Panc1 (cell line): ENCODE results near the gene HLCS. TPM values are rescaled to one million over a fixed set of nuclear protein-coding genes. Genes with fewer than 3 reads are reported as not detected.

Experiments used
- ATAC-seq: fragments of 200-7000 bp; cut with Tn5 transposase; 2 replicates; pipeline ENCODE4 v1.9.1; 2020; ENCODE audit warnings: mild to moderate bottlenecking, moderate library complexity
- BruUV-seq: library from RNA; stranded (reverse); fragments of 400-500 nt; replicated peaks from 2 replicates; lab custom pipeline; 2021; lab: Mats Ljungman, UMichigan
- CTCF ChIA-PET: fragments of 300-600 bp; sonication (Branson Sonifier 250); formaldehyde crosslinking; loops from one replicate; lab custom pipeline; 2022; ENCODE audit warnings: antibody characterized with exemption; lab: Charles Lee
- POLR2A ChIA-PET: fragments of 300-600 bp; sonication (Branson Sonifier 250); formaldehyde crosslinking; loops from one replicate; lab custom pipeline; 2022; ENCODE audit warnings: antibody characterized with exemption; lab: Charles Lee
- DNase-seq: peaks from one replicate; pipeline ENCODE4 v3.0.0-alpha.2; 2010; ENCODE audit warnings: low read depth, low spot score
- H3K27ac ChIP-seq: 2 replicates; pipeline ENCODE4 v1.5.1; 2011; ENCODE audit warnings: mild to moderate bottlenecking, low read length, inconsistent platforms
- H3K27me3 ChIP-seq: fragments of 200-500 bp; sonication (Bioruptor generic); 2 replicates; pipeline ENCODE4 v1.6.0; 2014; ENCODE audit warnings: low read length, inconsistent platforms; ENCODE audit not compliant: control insufficient read depth, insufficient read depth
- H3K36me3 ChIP-seq: fragments of 200-500 bp; sonication (Bioruptor generic); 2 replicates; pipeline ENCODE4 v1.5.1; 2014; ENCODE audit warnings: inconsistent platforms, mild to moderate bottlenecking, low read length, moderate library complexity; ENCODE audit not compliant: control insufficient read depth, insufficient read depth
- H3K4me1 ChIP-seq: 2 replicates; pipeline ENCODE4 v1.5.1; 2011; ENCODE audit warnings: inconsistent platforms, mild to moderate bottlenecking, low read length, moderate library complexity; ENCODE audit not compliant: control insufficient read depth, insufficient read depth
- H3K4me3 ChIP-seq, 2 experiments: 2 replicates each; pipeline ENCODE4 v1.5.1; 2011 to 2012; ENCODE audit warnings: low read depth in 2 of 2, low read length in 2 of 2, mild to moderate bottlenecking in 2 of 2, inconsistent platforms in 1 of 2, moderate library complexity in 1 of 2
- H3K9me3 ChIP-seq: fragments of 200-500 bp; sonication (Bioruptor generic); 2 replicates; pipeline ENCODE4 v1.5.1; 2014; ENCODE audit warnings: low read depth, mild to moderate bottlenecking, inconsistent platforms, low read length, moderate library complexity; ENCODE audit not compliant: control insufficient read depth, insufficient read depth
- CTCF ChIP-seq: fragments of 450-650 bp; IDR thresholded peaks from 2 replicates; pipeline ENCODE4 v1.5.1; 2017; ENCODE audit warnings: mild to moderate bottlenecking
- POLR2AphosphoS5 ChIP-seq: IDR thresholded peaks from 2 replicates; pipeline ENCODE4 v1.6.1; 2012; ENCODE audit warnings: mild to moderate bottlenecking, low read depth, low read length, moderate library complexity
- REST ChIP-seq, 2 experiments: IDR thresholded peaks; 2 replicates each; pipeline ENCODE4 v1.6.1; 2011 to 2012; ENCODE audit warnings: low read depth in 2 of 2, control low read depth in 1 of 2, low read length in 1 of 2, mild to moderate bottlenecking in 1 of 2, moderate library complexity in 1 of 2; ENCODE audit not compliant: insufficient read depth in 1 of 2
- SIN3A ChIP-seq: IDR thresholded peaks from 2 replicates; pipeline ENCODE4 v1.6.1; 2012; ENCODE audit warnings: low read depth, mild to moderate bottlenecking, low read length, moderate library complexity, borderline replicate concordance; ENCODE audit not compliant: insufficient read depth
- TCF7L2 ChIP-seq: IDR thresholded peaks from 2 replicates; pipeline ENCODE4 v1.6.1; 2011; ENCODE audit warnings: mild to moderate bottlenecking, low read depth, low read length, inconsistent platforms
- in situ Hi-C: cut with HindIII; loops from 2 replicates; pipeline ENCODE4 v1.10.0; 2016; ENCODE audit warnings: low sequenced_read_pairs, low pct_unique_long_range_greater_than_20kb
- intact Hi-C: fragments of 100-400 bp; cut with micrococcal nuclease; formaldehyde crosslinking; loops from one replicate; pipeline ENCODE4 v1.10.0; 2022; ENCODE audit not compliant: unreplicated experiment
- total RNA-seq: library from RNA; stranded (reverse); gene quantifications from one replicate; pipeline ENCODE4 v1.2.1, GENCODE V29; 2021; ENCODE audit not compliant: unreplicated experiment

Gene HLCS
- total RNA-seq, 1 experiment from 2014 or later = 15.3 TPM

GRCh38 chr21:36883532-36884486, 82.7 kb downstream of the HLCS start:
- in situ Hi-C loops = no loop called here
- intact Hi-C loops = no loop called here
- Histone ChIP-seq H3K36me3 (no peaks in the 10 kb centered on the region), H3K4me3 (no peak overlapping the region), H3K27ac (no peak overlapping the region), H3K9me3 (no peaks in the 10 kb centered on the region), H3K27me3 (no peaks in the 10 kb centered on the region), H3K4me1 (no peaks in the 10 kb centered on the region)
- no TSS peak for BruUV-seq
- ChIA-PET CTCF (no interaction called here), POLR2A (no interaction called here)
- DNase-seq (no peak), ATAC-seq (no peak; the same call in 1 of the 2 replicates)
- TF ChIP-seq SIN3A (no peak), CTCF (no peak), TCF7L2 (no peak), POLR2AphosphoS5 (no peak), REST (IDR thresholded peaks at IDR 0.05; ENCODE audit: insufficient read depth in 1 of 2, low read depth in 2 of 2, low read length in 1 of 2) (no peak)

- ATAC-seq (no peak), DNase-seq (no peak)
- no peaks in the 10 kb centered on the region for H3K36me3 ChIP-seq
- ChIA-PET CTCF (no interaction called here), POLR2A (no interaction called here)
- intact Hi-C loops = no loop called here
- TF ChIP-seq POLR2AphosphoS5 (no peak), REST (IDR thresholded peaks at IDR 0.05; ENCODE audit: insufficient read depth in 1 of 2, low read depth in 2 of 2, low read length in 1 of 2) (no peak)
- peaks cover 4% of the 10 kb centered on the region; the same call in 1 of the 2 replicates for H3K9me3 ChIP-seq
- no peak overlapping the region for H3K27ac ChIP-seq
- no peaks in the 10 kb centered on the region for H3K4me1 ChIP-seq
- H3K27me3 ChIP-seq = no peaks in the 10 kb centered on the region
- in situ Hi-C loops = no loop called here
- no peak overlapping the region for H3K4me3 ChIP-seq
- BruUV-seq = no TSS peak
Measured at GRCh38 chr21:36882776-36883175, 83.7 kb downstream of the HLCS start.
